Sigmoid colon (tissue), 7 donors: Measurements from ENCODE around the gene STAT4. TPM values are rescaled to one million over a fixed set of nuclear protein-coding genes. Genes with fewer than 3 reads are reported as not detected.

ENCODE experiments used
- DNase-seq: peaks from one replicate; pipeline ENCODE4 v3.0.0-alpha.2; 2019
- H3K27ac ChIP-seq, 4 donors: fragments of 200-600 bp; sonication (generic); one replicate each; pipeline ENCODE4 v1.5.1; 2016 to 2019; ENCODE audit warnings: mild to moderate bottlenecking in 1 of 4
- H3K27me3 ChIP-seq, 3 donors: fragments of 200-600 bp; sonication (generic); one replicate each; pipeline ENCODE4 v1.5.1; 2019; ENCODE audit warnings: mild to moderate bottlenecking in 1 of 3
- H3K36me3 ChIP-seq, 4 donors: fragments of 200-600 bp; sonication (generic); one replicate each; pipeline ENCODE4 v1.5.1; 2016 to 2019
- H3K4me1 ChIP-seq, 4 donors: fragments of 200-600 bp; sonication (generic); one replicate each; pipeline ENCODE4 v1.5.1; 2017 to 2019
- H3K4me3 ChIP-seq, 4 donors: fragments of 200-600 bp; sonication (generic); one replicate each; pipeline ENCODE4 v1.5.1; 2017 to 2019; ENCODE audit warnings: mild to moderate bottlenecking in 2 of 4, moderate library complexity in 1 of 4
- H3K9me3 ChIP-seq, 4 donors: fragments of 200-600 bp in 3 of 4; sonication (generic) in 3 of 4; one replicate each; pipeline versions ENCODE4 v1.5.1 to v1.6.1; 2013 to 2019
- EP300 ChIP-seq, 4 donors: sonication (generic); formaldehyde crosslinking; IDR thresholded peaks; one replicate each; pipeline ENCODE4 v1.6.1; 2017; ENCODE audit warnings: antibody characterized with exemption in 4 of 4
- POLR2A ChIP-seq, 2 donors: fragments of 450-650 bp; IDR thresholded peaks; one replicate each; pipeline ENCODE4 v1.6.1; 2016; ENCODE audit warnings: antibody characterized with exemption in 2 of 2, mild to moderate bottlenecking in 2 of 2, moderate library complexity in 2 of 2
- POLR2AphosphoS5 ChIP-seq, 4 donors: sonication (generic); formaldehyde crosslinking; IDR thresholded peaks; one replicate each; pipeline ENCODE4 v1.6.1; 2017; ENCODE audit warnings: antibody characterized with exemption in 4 of 4
- WGBS, 2 donors: extraction: QIAGEN DNeasy Blood & Tissue Kit; methylation state at CpG; one replicate each; pipeline ENCODE4 v1.1.7; 2013; 5-methylcytosine and 5-hydroxymethylcytosine counted together
- intact Hi-C: fragments of 100-400 bp; cut with DNase I; formaldehyde crosslinking; loops from one replicate; pipeline ENCODE4 v1.15.1; 2023
- polyA plus RNA-seq, 3 donors: library from polyadenylated mRNA; stranded (reverse); fragments of 200-250 nt; gene quantifications; one replicate each; pipeline ENCODE4 v1.2.3, GENCODE V29; 2013
- small RNA-seq, 3 donors: library from RNA; depleted of rRNA; stranded (forward); fragments of <200 nt; gene quantifications; one replicate each; pipeline ENCODE3, GENCODE V24; 2016
- total RNA-seq, 4 donors: library from RNA; depleted of rRNA; stranded (reverse); fragments of >200 nt; gene quantifications; one replicate each; pipeline ENCODE4 v1.1.0, GENCODE V29; 2016
- TF ChIP-seq, protein P1 (sequence below), 4 experiments: fragments of 450-650 bp in 3 of 4; fragments of 200-600 bp in 1 of 4; IDR thresholded peaks; one replicate each; pipeline ENCODE4 v1.5.1; 2016 to 2019; ENCODE audit warnings: antibody characterized with exemption in 4 of 4, mild to moderate bottlenecking in 3 of 4, moderate library complexity in 2 of 4
- donor health status: healthy with polysubstance abuse.
- donor health status: Bipolar disorder and iron deficiency.
- donor health status: healthy.

Gene STAT4
- total and polyA plus RNA-seq, 7 donors, result 0.46 to 4.6 (median 0.70) TPM; not detected in 1

GRCh38 chr2:190981333-190981732 is 169.5 kb downstream of the STAT4 start:
- peaks cover 32 to 100% (median 67%) of the 10 kb centered on the region in 4 donors for H3K36me3 ChIP-seq
- TF ChIP-seq EP300 (IDR thresholded peaks at IDR 0.05), result no peak
- no peak for TF ChIP-seq POLR2A (IDR thresholded peaks at IDR 0.05)
- TF ChIP-seq POLR2AphosphoS5 (IDR thresholded peaks at IDR 0.05), result no peak
- TF ChIP-seq, protein P1, sequence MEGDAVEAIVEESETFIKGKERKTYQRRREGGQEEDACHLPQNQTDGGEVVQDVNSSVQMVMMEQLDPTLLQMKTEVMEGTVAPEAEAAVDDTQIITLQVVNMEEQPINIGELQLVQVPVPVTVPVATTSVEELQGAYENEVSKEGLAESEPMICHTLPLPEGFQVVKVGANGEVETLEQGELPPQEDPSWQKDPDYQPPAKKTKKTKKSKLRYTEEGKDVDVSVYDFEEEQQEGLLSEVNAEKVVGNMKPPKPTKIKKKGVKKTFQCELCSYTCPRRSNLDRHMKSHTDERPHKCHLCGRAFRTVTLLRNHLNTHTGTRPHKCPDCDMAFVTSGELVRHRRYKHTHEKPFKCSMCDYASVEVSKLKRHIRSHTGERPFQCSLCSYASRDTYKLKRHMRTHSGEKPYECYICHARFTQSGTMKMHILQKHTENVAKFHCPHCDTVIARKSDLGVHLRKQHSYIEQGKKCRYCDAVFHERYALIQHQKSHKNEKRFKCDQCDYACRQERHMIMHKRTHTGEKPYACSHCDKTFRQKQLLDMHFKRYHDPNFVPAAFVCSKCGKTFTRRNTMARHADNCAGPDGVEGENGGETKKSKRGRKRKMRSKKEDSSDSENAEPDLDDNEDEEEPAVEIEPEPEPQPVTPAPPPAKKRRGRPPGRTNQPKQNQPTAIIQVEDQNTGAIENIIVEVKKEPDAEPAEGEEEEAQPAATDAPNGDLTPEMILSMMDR (IDR thresholded peaks at IDR 0.05), result no peak
- no peak overlapping the region for H3K27ac ChIP-seq
- no peaks in the 10 kb centered on the region for H3K4me1 ChIP-seq
- DNase-seq, result no peak
- H3K9me3 ChIP-seq, result no peaks in the 10 kb centered on the region
- H3K4me3 ChIP-seq, result no peak overlapping the region
- H3K27me3 ChIP-seq, result no peaks in the 10 kb centered on the region
- 90 to 93% methylated on average over 6 of the region's 6 CpGs for WGBS, 2 donors
- intact Hi-C loops, result no loop called here

GRCh38 chr2:190980630-190981209 is 170.1 kb downstream of the STAT4 start:
- Histone ChIP-seq H3K9me3 (no peaks in the 10 kb centered on the region), H3K4me3 (no peak overlapping the region), H3K36me3 (peaks cover 32 to 100% (median 66%) of the 10 kb centered on the region in 4 donors), H3K27me3 (no peaks in the 10 kb centered on the region), H3K4me1 (no peaks in the 10 kb centered on the region), H3K27ac (peak overlapping the region; percentile 10 to 45 (median 32))
- WGBS, 2 donors, result 44 to 67% methylated on average over 10 of the region's 10 CpGs
- intact Hi-C loops, result no loop called here
- DNase-seq, result no peak
- TF ChIP-seq POLR2AphosphoS5 (IDR thresholded peaks at IDR 0.05) (no peak), POLR2A (IDR thresholded peaks at IDR 0.05) (no peak), EP300 (IDR thresholded peaks at IDR 0.05) (no peak)
- TF ChIP-seq, protein P1 (IDR thresholded peaks at IDR 0.05), result no peak

DNA sequence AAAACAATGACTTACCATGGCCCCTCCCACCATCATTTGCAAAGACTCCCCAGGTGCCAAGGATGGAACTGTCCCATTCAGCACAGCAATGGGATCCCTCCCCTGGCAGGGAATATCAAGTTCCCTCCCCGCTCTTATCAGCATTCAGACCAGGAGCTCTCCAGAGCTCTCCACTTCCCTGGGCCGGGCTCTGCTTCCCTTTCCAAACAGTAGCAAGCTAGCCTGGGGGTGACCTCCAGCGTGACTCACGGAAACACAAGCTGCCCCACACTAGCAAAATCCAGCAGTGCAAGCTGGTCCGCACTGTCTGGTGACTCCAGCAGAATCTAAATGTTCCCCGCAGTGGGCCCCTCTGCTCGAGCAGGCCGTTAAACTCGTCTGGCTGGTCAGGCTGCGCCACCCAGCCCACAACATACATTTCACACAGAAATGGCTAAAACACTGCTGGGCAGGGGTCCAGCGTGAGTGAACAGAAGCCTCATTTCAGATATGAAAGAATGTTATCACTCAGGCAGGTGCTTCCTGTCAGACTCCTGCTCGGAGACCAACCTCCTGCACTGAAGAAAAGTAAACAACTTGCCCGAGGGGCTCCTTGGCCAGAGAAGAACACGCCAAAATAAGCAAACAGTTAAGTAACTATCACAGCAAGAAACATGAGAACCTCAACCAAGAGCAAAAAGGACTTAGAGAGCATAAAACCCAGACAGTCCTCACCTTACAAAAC is 170.7 kb downstream of the STAT4 start:
- Histone ChIP-seq H3K36me3 (peaks cover 31 to 100% (median 65%) of the 10 kb centered on the region in 4 donors), H3K4me1 (no peaks in the 10 kb centered on the region), H3K27me3 (no peaks in the 10 kb centered on the region), H3K4me3 (no peak overlapping the region), H3K27ac (peak overlapping the region; percentile 10 to 45 (median 32)), H3K9me3 (no peaks in the 10 kb centered on the region)
- intact Hi-C loops, result no loop called here
- peak; percentile 76 for DNase-seq
- WGBS, 2 donors, result 13 to 27% methylated on average over 14 of the region's 14 CpGs
- TF ChIP-seq EP300 (IDR thresholded peaks at IDR 0.05), result no peak
- TF ChIP-seq, protein P1 (IDR thresholded peaks at IDR 0.05), result no peak

Small RNA genes lying within 50 kb of the gene (small RNA-seq; reads per million reads assigned to genes)
- gene RNU6-959P, result 0 reads per million in 3 donors

Other genes with a start within 250 kb of the STAT4 start
- 10 to 100 TPM; 47.4 to 78.5 (median 55.8) TPM for gene STAT1, start 136.8 kb downstream of the STAT4 start, total RNA-seq
- 10 to 100 TPM; 32.8 to 93.8 (median 33.6) TPM for gene STAT1, start 136.8 kb downstream of the STAT4 start, polyA plus RNA-seq
- gene MYO1B, start 94.4 kb upstream of the STAT4 start, total RNA-seq, result 10 to 100 TPM in 1 of 4 donors, 1 to 10 TPM in 3; 6.2 to 16.3 (median 9.5) TPM
- 10 to 100 TPM; 13.8 to 37.1 (median 14.8) TPM for gene MYO1B, start 94.4 kb upstream of the STAT4 start, polyA plus RNA-seq